Transverse colon (tissue), 3 donors: ENCODE data around the gene GNG12.

Experiments used
- EP300 ChIP-seq: sonication (generic); formaldehyde crosslinking; IDR thresholded peaks from one replicate; pipeline ENCODE4 v1.6.1; 2017; ENCODE audit warnings: antibody characterized with exemption, low read depth
- POLR2A ChIP-seq: fragments of 450-650 bp; IDR thresholded peaks from one replicate; pipeline ENCODE4 v1.6.1; 2016; ENCODE audit warnings: antibody characterized with exemption, mild to moderate bottlenecking, moderate library complexity
- TF ChIP-seq, protein P1 (sequence below), 5 experiments: fragments of 200-600 bp in 3 of 5; fragments of 450-650 bp in 2 of 5; sonication (generic) in 3 of 5; IDR thresholded peaks; 1 replicate in 2 of 5; 2 replicates in 3 of 5; pipeline ENCODE4 v1.5.1; 2016 to 2017; ENCODE audit warnings: antibody characterized with exemption in 5 of 5, inconsistent platforms in 3 of 5, mild to moderate bottlenecking in 2 of 5, moderate library complexity in 1 of 5

GRCh38 chr1:67686267-67687197 lies 146.7 kb downstream of the GNG12 start:
- TF ChIP-seq, protein P1, sequence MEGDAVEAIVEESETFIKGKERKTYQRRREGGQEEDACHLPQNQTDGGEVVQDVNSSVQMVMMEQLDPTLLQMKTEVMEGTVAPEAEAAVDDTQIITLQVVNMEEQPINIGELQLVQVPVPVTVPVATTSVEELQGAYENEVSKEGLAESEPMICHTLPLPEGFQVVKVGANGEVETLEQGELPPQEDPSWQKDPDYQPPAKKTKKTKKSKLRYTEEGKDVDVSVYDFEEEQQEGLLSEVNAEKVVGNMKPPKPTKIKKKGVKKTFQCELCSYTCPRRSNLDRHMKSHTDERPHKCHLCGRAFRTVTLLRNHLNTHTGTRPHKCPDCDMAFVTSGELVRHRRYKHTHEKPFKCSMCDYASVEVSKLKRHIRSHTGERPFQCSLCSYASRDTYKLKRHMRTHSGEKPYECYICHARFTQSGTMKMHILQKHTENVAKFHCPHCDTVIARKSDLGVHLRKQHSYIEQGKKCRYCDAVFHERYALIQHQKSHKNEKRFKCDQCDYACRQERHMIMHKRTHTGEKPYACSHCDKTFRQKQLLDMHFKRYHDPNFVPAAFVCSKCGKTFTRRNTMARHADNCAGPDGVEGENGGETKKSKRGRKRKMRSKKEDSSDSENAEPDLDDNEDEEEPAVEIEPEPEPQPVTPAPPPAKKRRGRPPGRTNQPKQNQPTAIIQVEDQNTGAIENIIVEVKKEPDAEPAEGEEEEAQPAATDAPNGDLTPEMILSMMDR (IDR thresholded peaks at IDR 0.05), result peak in 1 of 5 experiments; percentile 6
- TF ChIP-seq POLR2A, result peak; percentile 82
- peak; percentile 38 for TF ChIP-seq EP300
